IMR-90 (cell line): ENCODE measurements around the gene CHAT. TPM values are rescaled to one million over a fixed set of nuclear protein-coding genes. Genes with fewer than 3 reads are reported as not detected.

ENCODE experiments used
- ATAC-seq: fragments of 200-7000 bp; cut with Tn5 transposase; 2 replicates; pipeline ENCODE4 v1.9.1; 2020; ENCODE audit warnings: low read depth, mild to moderate bottlenecking, moderate library complexity
- BruUV-seq: library from RNA; stranded (reverse); fragments of 400-500 nt; replicated peaks from 2 replicates; lab custom pipeline; 2021; lab: Mats Ljungman, UMichigan
- CTCF ChIA-PET: fragments of 300-600 bp; formaldehyde crosslinking; extraction: SDS; loops from one replicate; lab custom pipeline; 2021; ENCODE audit warnings: antibody characterized with exemption; lab: Yijun Ruan, JAX
- POLR2A ChIA-PET: fragments of 300-600 bp; sonication (Branson Sonifier 250); formaldehyde crosslinking; loops from one replicate; lab custom pipeline; 2022; ENCODE audit warnings: antibody characterized with exemption; ENCODE audit not compliant: unreplicated experiment; lab: Charles Lee
- DNase-seq: peaks from one replicate; pipeline ENCODE4 v3.0.0; 2013
- H2AFZ ChIP-seq: replicated peaks from 2 replicates; pipeline ENCODE3; 2013; ENCODE audit warnings: low read length, mild to moderate bottlenecking; ENCODE audit not compliant: poor library complexity
- H2AK5ac ChIP-seq: 2 replicates; pipeline ENCODE4 v1.6.1; 2013; ENCODE audit warnings: low read depth, low read length, inconsistent platforms
- H2AK9ac ChIP-seq: replicated peaks from 2 replicates; pipeline ENCODE3; 2013; ENCODE audit warnings: mild to moderate bottlenecking, low read depth, low read length, moderate library complexity; ENCODE audit not compliant: poor library complexity
- H2BK120ac ChIP-seq: 2 replicates; pipeline ENCODE4 v1.6.1; 2013; ENCODE audit warnings: low read depth, low read length, inconsistent platforms
- H2BK15ac ChIP-seq: 3 replicates; pipeline ENCODE4 v1.6.1; 2013; ENCODE audit warnings: low read depth, low read length, inconsistent platforms
- H2BK20ac ChIP-seq: 2 replicates; pipeline ENCODE4 v1.6.1; 2013; ENCODE audit warnings: low read depth, mild to moderate bottlenecking, inconsistent platforms, low read length, moderate library complexity
- H2BK5ac ChIP-seq: 2 replicates; pipeline ENCODE4 v1.6.1; 2013; ENCODE audit warnings: mild to moderate bottlenecking, low read depth, low read length, inconsistent platforms; ENCODE audit not compliant: poor library complexity, severe bottlenecking
- H3K14ac ChIP-seq: replicated peaks from 2 replicates; pipeline ENCODE4 v1.6.1; 2013; ENCODE audit warnings: low read depth, low read length, inconsistent platforms
- H3K18ac ChIP-seq: 2 replicates; pipeline ENCODE4 v1.6.1; 2013; ENCODE audit warnings: low read depth, low read length, control low read depth
- H3K23ac ChIP-seq: 2 replicates; pipeline ENCODE4 v1.6.1; 2013; ENCODE audit warnings: low read depth, low read length, inconsistent platforms
- H3K27ac ChIP-seq: 2 replicates; pipeline ENCODE4 v1.5.1; 2013; ENCODE audit warnings: mild to moderate bottlenecking, control low read depth, low read length; ENCODE audit not compliant: insufficient read depth
- H3K27me3 ChIP-seq: 2 replicates; pipeline ENCODE4 v1.6.1; 2013; ENCODE audit warnings: low read length; ENCODE audit not compliant: control insufficient read depth, insufficient read depth
- H3K36me3 ChIP-seq: 2 replicates; pipeline ENCODE4 v1.6.1; 2013; ENCODE audit warnings: low read length, mixed read lengths; ENCODE audit not compliant: control insufficient read depth, insufficient read depth
- H3K4ac ChIP-seq: 2 replicates; pipeline ENCODE4 v1.6.1; 2013; ENCODE audit warnings: low read depth, low read length, inconsistent platforms
- H3K4me1 ChIP-seq: 2 replicates; pipeline ENCODE4 v1.6.1; 2013; ENCODE audit warnings: low read length, mixed read lengths; ENCODE audit not compliant: control insufficient read depth, insufficient read depth
- H3K4me2 ChIP-seq: 2 replicates; pipeline ENCODE4 v1.6.1; 2013; ENCODE audit warnings: low read depth, mild to moderate bottlenecking, control low read depth, low read length, moderate library complexity
- H3K4me3 ChIP-seq: 2 replicates; pipeline ENCODE4 v1.5.1; 2013; ENCODE audit warnings: low read depth, mild to moderate bottlenecking, control low read depth, low read length, moderate library complexity; ENCODE audit not compliant: insufficient read depth
- H3K56ac ChIP-seq: 2 replicates; pipeline ENCODE4 v1.6.1; 2013; ENCODE audit warnings: low read length, inconsistent platforms; ENCODE audit not compliant: insufficient read depth; ENCODE audit errors: extremely low read depth
- H3K79me1 ChIP-seq, 2 experiments: 2 replicates each; pipeline ENCODE4 v1.6.1; 2013; ENCODE audit warnings: low read length in 2 of 2, inconsistent platforms in 1 of 2, low read depth in 1 of 2
- H3K9ac ChIP-seq: 2 replicates; pipeline ENCODE4 v1.6.1; 2013; ENCODE audit warnings: low read depth, low read length, control low read depth
- H3K9me1 ChIP-seq: 2 replicates; pipeline ENCODE4 v1.6.1; 2013; ENCODE audit warnings: low read length, inconsistent platforms; ENCODE audit not compliant: insufficient read depth
- H3K9me3 ChIP-seq: 2 replicates; pipeline ENCODE4 v1.6.1; 2013; ENCODE audit warnings: low read length; ENCODE audit not compliant: control insufficient read depth, insufficient read depth
- H4K20me1 ChIP-seq: 2 replicates; pipeline ENCODE4 v1.6.1; 2013; ENCODE audit warnings: low read length, inconsistent platforms; ENCODE audit not compliant: insufficient read depth
- H4K5ac ChIP-seq: 2 replicates; pipeline ENCODE4 v1.6.1; 2013; ENCODE audit warnings: mild to moderate bottlenecking, low read depth, low read length, control low read depth
- H4K8ac ChIP-seq, 2 experiments: 2 replicates each; pipeline ENCODE4 v1.6.1; 2013; ENCODE audit warnings: low read depth in 2 of 2, low read length in 2 of 2, control low read depth in 1 of 2, inconsistent platforms in 1 of 2
- H4K91ac ChIP-seq: 2 replicates; pipeline ENCODE4 v1.6.1; 2013; ENCODE audit warnings: low read depth, low read length, inconsistent platforms; ENCODE audit not compliant: insufficient read depth
- CEBPB ChIP-seq: IDR thresholded peaks from 2 replicates; pipeline ENCODE4 v1.6.1; 2012; ENCODE audit warnings: low read depth, low read length, improper control_type of control experiment
- CTCF ChIP-seq: conservative IDR thresholded peaks from 2 replicates; pipeline ENCODE4 v1.5.1; 2012; ENCODE audit warnings: mild to moderate bottlenecking, low read depth, low read length, improper control_type of control experiment
- MAZ ChIP-seq: IDR thresholded peaks from 2 replicates; pipeline ENCODE4 v1.6.1; 2012; ENCODE audit warnings: low read depth, mild to moderate bottlenecking, low read length, improper control_type of control experiment, moderate library complexity, borderline replicate concordance
- NFE2L2 ChIP-seq: fragments of 150-350 bp; IDR thresholded peaks from 2 replicates; pipeline ENCODE4 v1.6.1; 2016; ENCODE audit warnings: low read depth, mild to moderate bottlenecking, low read length
- WGBS, 2 experiments: methylation state at CpG; one replicate each; pipeline versions ENCODE4 v1.1.5 to v1.1.7; 2013; ENCODE audit warnings: missing lambda C conversion rate in 2 of 2; ENCODE audit not compliant: insufficient read length in 1 of 2; ENCODE audit errors: extremely low coverage in 2 of 2; 5-methylcytosine and 5-hydroxymethylcytosine counted together
- dilution Hi-C: fragments of 300-500 bp; cut with HindIII; formaldehyde crosslinking; loops from one replicate; pipeline ENCODE4 v1.14.3; 2018; ENCODE audit warnings: low sequenced_read_pairs; ENCODE audit not compliant: unreplicated experiment
- in situ Hi-C: fragments of 300-500 bp; cut with MboI; formaldehyde crosslinking; loops from 3 replicates; pipeline ENCODE4 v1.14.3; 2019; ENCODE audit warnings: low sequenced_read_pairs, inconsistent platforms, mixed read lengths
- intact Hi-C: fragments of 100-400 bp; cut with micrococcal nuclease; formaldehyde crosslinking; loops from 2 replicates; pipeline ENCODE4 v1.10.0; 2022
- polyA plus RNA-seq, 3 experiments: library from polyadenylated mRNA; depleted of rRNA; stranded (reverse); fragments of >200 nt; gene quantifications; 2 replicates each; pipeline ENCODE4 v1.2.3, GENCODE V29; 2012; ENCODE audit warnings: low replicate concordance in 1 of 3
- total RNA-seq: library from RNA; depleted of rRNA; stranded (reverse); fragments of >200 nt; gene quantifications from 2 replicates; pipeline ENCODE4 v1.2.3, GENCODE V29; 2012
- TF ChIP-seq, protein P1 (sequence below): fragments of 150-350 bp; IDR thresholded peaks from 2 replicates; pipeline ENCODE4 v1.6.1; 2016; ENCODE audit warnings: low read depth, mild to moderate bottlenecking, low read length, moderate library complexity, borderline replicate concordance

Gene CHAT
- total and polyA plus RNA-seq, 2 of the 4 experiments (the other 2 are of a cell fraction), result not detected

DNA sequence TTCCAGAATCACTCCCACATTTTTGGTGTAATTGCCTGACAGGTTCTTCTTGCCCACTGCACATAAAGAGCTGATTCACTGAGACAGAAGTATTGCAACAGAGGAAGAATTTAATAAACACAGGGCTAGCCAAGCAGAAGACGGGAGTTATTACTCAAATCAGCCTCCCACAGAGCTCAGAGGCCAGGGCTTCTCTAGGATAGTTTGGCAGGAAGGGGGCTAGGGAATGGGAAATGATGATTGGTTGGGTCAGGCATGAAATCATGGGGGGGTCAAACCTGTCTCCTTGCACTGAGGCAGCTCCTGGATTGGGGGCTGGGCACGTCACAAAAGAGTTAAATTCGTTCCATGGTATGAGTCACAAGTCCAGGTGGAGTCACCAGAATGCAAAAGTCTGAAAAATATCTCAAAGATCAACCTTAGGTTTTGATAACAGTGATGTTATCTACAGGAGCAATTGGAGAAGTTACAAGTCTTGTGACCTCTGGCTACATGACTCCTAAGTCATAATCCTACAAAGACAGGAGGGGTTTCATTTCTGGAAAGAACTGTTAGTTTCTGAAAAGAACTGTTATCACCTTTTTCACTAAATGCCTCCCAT lies 44.7 kb upstream of the CHAT start:
- Histone ChIP-seq H3K56ac (no peak overlapping the region), H2AK9ac (no peak overlapping the region), H3K36me3 (no peaks in the 10 kb centered on the region), H3K9me3 (peaks cover 5% of the 10 kb centered on the region), H2AK5ac (no peak overlapping the region), H2AFZ (no peak overlapping the region), H3K79me1 (no peaks in the 10 kb centered on the region), H3K4me2 (peak overlapping the region; percentile 66; the same call in 1 of the 2 replicates), H3K9ac (no peak overlapping the region), H4K20me1 (no peaks in the 10 kb centered on the region), H2BK120ac (no peak overlapping the region), H3K23ac (no peak overlapping the region), H4K8ac (no peak overlapping the region), H3K4me1 (no peaks in the 10 kb centered on the region), H2BK5ac (peak overlapping the region; percentile 58), H2BK15ac (no peak overlapping the region), H3K27me3 (peaks cover 2% of the 10 kb centered on the region; the same call in 1 of the 2 replicates), H3K18ac (no peak overlapping the region), H4K5ac (no peak overlapping the region), H3K4ac (no peak overlapping the region), H3K4me3 (peak overlapping the region; percentile 34; the same call in 1 of the 2 replicates), H3K14ac (no peak overlapping the region), H3K27ac (no peak overlapping the region), H2BK20ac (no peak overlapping the region), H4K91ac (no peak overlapping the region), H3K9me1 (no peaks in the 10 kb centered on the region; the same call in 1 of the 2 replicates)
- BruUV-seq, result no TSS peak
- ATAC-seq (peak; percentile 36), DNase-seq (peak; percentile 51)
- dilution Hi-C loops, result no loop called here
- peak; percentile 85 for TF ChIP-seq CEBPB
- TF ChIP-seq MAZ, result no peak
- peak; percentile 35; the same call in 1 of the 2 replicates for TF ChIP-seq NFE2L2
- TF ChIP-seq, protein P1, sequence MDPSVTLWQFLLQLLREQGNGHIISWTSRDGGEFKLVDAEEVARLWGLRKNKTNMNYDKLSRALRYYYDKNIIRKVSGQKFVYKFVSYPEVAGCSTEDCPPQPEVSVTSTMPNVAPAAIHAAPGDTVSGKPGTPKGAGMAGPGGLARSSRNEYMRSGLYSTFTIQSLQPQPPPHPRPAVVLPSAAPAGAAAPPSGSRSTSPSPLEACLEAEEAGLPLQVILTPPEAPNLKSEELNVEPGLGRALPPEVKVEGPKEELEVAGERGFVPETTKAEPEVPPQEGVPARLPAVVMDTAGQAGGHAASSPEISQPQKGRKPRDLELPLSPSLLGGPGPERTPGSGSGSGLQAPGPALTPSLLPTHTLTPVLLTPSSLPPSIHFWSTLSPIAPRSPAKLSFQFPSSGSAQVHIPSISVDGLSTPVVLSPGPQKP, result no peak
- TF ChIP-seq CTCF, result no peak
- in situ Hi-C loops, result no loop called here
- ChIA-PET POLR2A (no interaction called here), CTCF (interaction anchor here (0.8 kb wide), 1 partner anchor 79 kb away, joined by 4 read pairs; no protein-coding TSS in a partner anchor)
- no CpG with 5 or more reads among the region's 3 CpGs for WGBS, 2 experiments
- intact Hi-C loops, result no loop called here
